H1 (cell line): ENCODE data around the gene GRIP1. TPM values are rescaled to one million over a fixed set of nuclear protein-coding genes. Genes with fewer than 3 reads are reported as not detected.

Experiments used
- CTCF ChIA-PET: fragments of 300-600 bp; sonication (Branson Sonifier 250); formaldehyde crosslinking; loops from one replicate; lab custom pipeline; 2021; ENCODE audit not compliant: partially characterized antibody; lab: Charles Lee
- POLR2A ChIA-PET: fragments of 300-600 bp; sonication (Branson Sonifier 250); formaldehyde crosslinking; loops from one replicate; lab custom pipeline; 2021; ENCODE audit warnings: inconsistent platforms; ENCODE audit not compliant: partially characterized antibody; lab: Charles Lee
- DNase-seq, 2 experiments: peaks; one replicate each; pipeline versions ENCODE4 v3.0.0 to v3.0.0-alpha.2; 2010 to 2022; ENCODE audit warnings: low spot score in 2 of 2, low read depth in 1 of 2, mixed read lengths in 1 of 2
- FAIRE-seq: peaks from 2 replicates; lab custom pipeline; 2011; peaks lifted over from hg19 to GRCh38; lab: Jason Lieb, UNC
- H2AFZ ChIP-seq: 2 replicates; pipeline ENCODE4 v1.8.1; 2012; ENCODE audit warnings: low read length, inconsistent platforms
- H2AK5ac ChIP-seq: 2 replicates; pipeline ENCODE4 v1.6.1; 2013; ENCODE audit warnings: low read depth, low read length
- H2BK120ac ChIP-seq: replicated peaks from 2 replicates; pipeline ENCODE3; 2013; ENCODE audit warnings: low read depth, low read length, inconsistent platforms
- H2BK12ac ChIP-seq: 2 replicates; pipeline ENCODE4 v1.6.1; 2013; ENCODE audit warnings: low read depth, low read length
- H2BK15ac ChIP-seq: 2 replicates; pipeline ENCODE4 v1.6.1; 2013; ENCODE audit warnings: low read length
- H2BK20ac ChIP-seq: 2 replicates; pipeline ENCODE4 v1.6.1; 2013; ENCODE audit warnings: low read length
- H2BK5ac ChIP-seq: 2 replicates; pipeline ENCODE4 v1.6.1; 2013; ENCODE audit warnings: low read depth, low read length
- H3K14ac ChIP-seq: 2 replicates; pipeline ENCODE4 v1.6.1; 2013; ENCODE audit warnings: inconsistent platforms; ENCODE audit not compliant: insufficient read length
- H3K18ac ChIP-seq: 2 replicates; pipeline ENCODE4 v1.6.1; 2013; ENCODE audit warnings: low read length; ENCODE audit errors: extremely low read depth
- H3K23ac ChIP-seq: 2 replicates; pipeline ENCODE4 v1.6.1; 2013; ENCODE audit warnings: inconsistent platforms; ENCODE audit not compliant: insufficient read length
- H3K23me2 ChIP-seq: 2 replicates; pipeline ENCODE4 v1.6.1; 2013; ENCODE audit warnings: low read depth, low read length
- H3K27ac ChIP-seq: 2 replicates; pipeline ENCODE4 v1.6.1; 2011; ENCODE audit warnings: low read depth, low read length, inconsistent platforms
- H3K27me3 ChIP-seq, 4 experiments: replicated peaks in 1 of 4; 1 replicate in 1 of 4; 2 replicates in 3 of 4; pipeline versions ENCODE4 v1.6.1 to v1.8.1; 2011 to 2013; ENCODE audit warnings: low read length in 3 of 4, mild to moderate bottlenecking in 3 of 4, inconsistent platforms in 2 of 4, mixed read lengths in 2 of 4, moderate library complexity in 1 of 4; ENCODE audit not compliant: control insufficient read depth in 3 of 4, insufficient read depth in 3 of 4; ENCODE audit errors: extremely low read depth in 1 of 4
- H3K36me3 ChIP-seq, 4 experiments: 2 replicates each; pipeline versions ENCODE4 v1.6.1 to v1.8.1; 2011 to 2013; ENCODE audit warnings: mild to moderate bottlenecking in 4 of 4, low read length in 3 of 4, moderate library complexity in 2 of 4, control low read depth in 1 of 4, inconsistent platforms in 1 of 4; ENCODE audit not compliant: insufficient read depth in 4 of 4, control insufficient read depth in 2 of 4
- H3K4ac ChIP-seq: replicated peaks from 2 replicates; pipeline ENCODE3; 2013; ENCODE audit warnings: low read length, low read depth, mixed read lengths, inconsistent platforms; ENCODE audit not compliant: insufficient read length
- H3K4me1 ChIP-seq, 4 experiments: replicated peaks in 1 of 4; 1 replicate in 1 of 4; 2 replicates in 3 of 4; pipeline versions ENCODE4 v1.6.1 to v1.8.1; 2011 to 2013; ENCODE audit warnings: low read length in 3 of 4, inconsistent platforms in 2 of 4, mixed read lengths in 1 of 4; ENCODE audit not compliant: insufficient read depth in 4 of 4, control insufficient read depth in 3 of 4
- H3K4me2 ChIP-seq, 2 experiments: 2 replicates each; pipeline versions ENCODE4 v1.6.1 to v1.8.1; 2011 to 2013; ENCODE audit warnings: low read depth in 2 of 2, low read length in 2 of 2, control low read depth in 1 of 2, inconsistent platforms in 1 of 2, mild to moderate bottlenecking in 1 of 2; ENCODE audit not compliant: insufficient read depth in 1 of 2
- H3K4me3 ChIP-seq, 4 experiments: fragments of 200-600, 300-600 bp in 1 of 4; sonication (generic), shearing (Covaris generic), sonication (Bioruptor Twin) in 1 of 4; 2 replicates each; pipeline versions ENCODE4 v1.5.1 to v1.8.1; 2011 to 2016; ENCODE audit warnings: low read length in 4 of 4, low read depth in 3 of 4, control low read depth in 2 of 4, inconsistent platforms in 2 of 4, mild to moderate bottlenecking in 2 of 4, mixed read lengths in 1 of 4, moderate library complexity in 1 of 4; ENCODE audit not compliant: insufficient read depth in 2 of 4; ENCODE audit errors: extremely low read depth in 1 of 4
- H3K56ac ChIP-seq: replicated peaks from 2 replicates; pipeline ENCODE3; 2013; ENCODE audit warnings: low read depth, mild to moderate bottlenecking, mixed read lengths, low read length, inconsistent platforms; ENCODE audit not compliant: insufficient read length
- H3K79me1 ChIP-seq: 2 replicates; pipeline ENCODE4 v1.6.1; 2013; ENCODE audit warnings: low read depth, low read length, control low read depth
- H3K79me2 ChIP-seq, 2 experiments: 2 replicates each; pipeline versions ENCODE4 v1.6.1 to v1.8.1; 2012 to 2013; ENCODE audit warnings: low read length in 2 of 2, mild to moderate bottlenecking in 2 of 2, inconsistent platforms in 1 of 2; ENCODE audit not compliant: insufficient read depth in 2 of 2, control insufficient read depth in 1 of 2
- H3K9ac ChIP-seq, 4 experiments: replicated peaks in 1 of 4; 1 replicate in 1 of 4; 2 replicates in 3 of 4; pipeline versions ENCODE4 v1.6.1 to v1.8.1; 2011 to 2013; ENCODE audit warnings: low read depth in 3 of 4, low read length in 3 of 4, control low read depth in 2 of 4, mild to moderate bottlenecking in 2 of 4, moderate library complexity in 2 of 4, inconsistent platforms in 1 of 4; ENCODE audit errors: extremely low read depth in 1 of 4
- H3K9me3 ChIP-seq, 2 experiments: 2 replicates each; pipeline versions ENCODE4 v1.6.1 to v1.8.1; 2012 to 2013; ENCODE audit warnings: mild to moderate bottlenecking in 2 of 2, moderate library complexity in 2 of 2, control low read depth in 1 of 2, inconsistent platforms in 1 of 2, low read depth in 1 of 2, low read length in 1 of 2, mixed read lengths in 1 of 2; ENCODE audit not compliant: insufficient read depth in 2 of 2
- H4K20me1 ChIP-seq, 2 experiments: replicated peaks in 1 of 2; 2 replicates each; pipeline versions ENCODE3 to v1.8.1; 2011 to 2013; ENCODE audit warnings: inconsistent platforms in 2 of 2, low read length in 2 of 2, mild to moderate bottlenecking in 1 of 2; ENCODE audit not compliant: insufficient read depth in 2 of 2, control insufficient read depth in 1 of 2
- H4K5ac ChIP-seq: 2 replicates; pipeline ENCODE4 v1.6.1; 2013; ENCODE audit warnings: low read length, low read depth, mixed read lengths, inconsistent platforms; ENCODE audit not compliant: insufficient read length
- H4K8ac ChIP-seq: 2 replicates; pipeline ENCODE4 v1.8.0; 2013; ENCODE audit warnings: mild to moderate bottlenecking, moderate library complexity, low read length, inconsistent platforms; ENCODE audit not compliant: insufficient read depth; ENCODE audit errors: extremely low read depth
- H4K91ac ChIP-seq: replicated peaks from 2 replicates; pipeline ENCODE3; 2013; ENCODE audit warnings: low read length, mixed read lengths, inconsistent platforms; ENCODE audit not compliant: insufficient read length
- ASH2L ChIP-seq: fragments of 200-600, 300-600 bp; sonication (generic); IDR thresholded peaks from one replicate; pipeline ENCODE4 v1.7.1; 2017; ENCODE audit warnings: low read length
- BRCA1 ChIP-seq: IDR thresholded peaks from 2 replicates; pipeline ENCODE4 v1.6.1; 2012; ENCODE audit warnings: low read depth, low read length, improper control_type of control experiment
- CTCF ChIP-seq, 3 experiments: IDR thresholded peaks; 1 replicate in 2 of 3; 2 replicates in 1 of 3; pipeline versions ENCODE4 v1.5.1 to v1.6.1; 2011; ENCODE audit warnings: low read length in 3 of 3, mild to moderate bottlenecking in 3 of 3, inconsistent platforms in 2 of 3, low read depth in 1 of 3, moderate library complexity in 1 of 3; ENCODE audit not compliant: insufficient read depth in 1 of 3; ENCODE audit errors: control extremely low read depth in 1 of 3
- EGR1 ChIP-seq: IDR thresholded peaks from 2 replicates; pipeline ENCODE4 v1.6.1; 2011; ENCODE audit warnings: low read depth, low read length, borderline replicate concordance
- EZH2 ChIP-seq: fragments of 200-600 bp; sonication (generic); IDR thresholded peaks from 2 replicates; pipeline ENCODE4 v1.7.1; 2012; ENCODE audit warnings: low read depth, mild to moderate bottlenecking, moderate library complexity, low read length, inconsistent platforms; ENCODE audit not compliant: severe bottlenecking
- KDM4A ChIP-seq: IDR thresholded peaks from one replicate; pipeline ENCODE4 v1.7.1; 2012; ENCODE audit warnings: low read depth, mild to moderate bottlenecking, moderate library complexity, low read length, inconsistent platforms; ENCODE audit not compliant: severe bottlenecking
- KDM5A ChIP-seq: fragments of 200-600 bp; IDR thresholded peaks from 2 replicates; pipeline ENCODE4 v1.7.1; 2012; ENCODE audit warnings: mild to moderate bottlenecking, low read length, inconsistent platforms, mixed read lengths
- TAF1 ChIP-seq: IDR thresholded peaks from 2 replicates; pipeline ENCODE4 v1.6.1; 2011; ENCODE audit warnings: mild to moderate bottlenecking, low read depth, low read length
- ZNF274 ChIP-seq: IDR thresholded peaks from 2 replicates; pipeline ENCODE4 v1.7.0; 2012; ENCODE audit warnings: low read length, borderline replicate concordance; ENCODE audit errors: extremely low read depth
- WGBS, 2 experiments: shearing (Covaris generic) in 1 of 2; methylation state at CpG; one replicate each; pipeline versions ENCODE4 v1.1.6 to v1.1.7; 2013 to 2015; ENCODE audit warnings: low lambda C conversion rate in 2 of 2, mixed read lengths in 2 of 2, inconsistent platforms in 1 of 2, low coverage in 1 of 2, missing lambda C conversion rate in 1 of 2; ENCODE audit not compliant: insufficient replicate concordance in 2 of 2, insufficient coverage in 1 of 2, insufficient read length in 1 of 2; ENCODE audit errors: extremely low coverage in 1 of 2, missing lambda C conversion rate in 1 of 2; 5-methylcytosine and 5-hydroxymethylcytosine counted together
- polyA plus RNA-seq, 7 experiments: library from polyadenylated mRNA; depleted of rRNA in 3 of 7; stranded (reverse) in 5 of 7; unstranded in 2 of 7; fragments of >200 nt in 5 of 7; fragments of 200-250 nt in 2 of 7; gene quantifications; 1 replicate in 5 of 7; 2 replicates in 1 of 7; 4 replicates in 1 of 7; pipeline versions ENCODE4 v1.2.1 to v1.2.3, GENCODE V29; 2011 to 2013; ENCODE audit warnings: missing spikeins in 2 of 7, mixed read lengths in 2 of 7
- total RNA-seq: library from RNA; stranded (reverse); fragmentation: NEBNext Ultra II Directional; extraction: Animal tissue kit (Norgen Biotek cat#: 25700); gene quantifications from 2 replicates; pipeline ENCODE4 v1.2.1, GENCODE V29; 2021

Gene GRIP1
- total and polyA plus RNA-seq, 2 of the 8 experiments (the other 6 are each of a cell fraction or from before 2014, with no cell fraction given): 4.5 to 27.3 TPM

GRCh38 chr12:66605293-66605692 lies 73.6 kb downstream of the GRIP1 start:
- H3K36me3 ChIP-seq: no peaks in the 10 kb centered on the region
- CTCF ChIA-PET: interaction anchor here (0.9 kb wide), 1 partner anchor 64 kb away, joined by 3 read pairs; no protein-coding TSS in a partner anchor
- no peak overlapping the region for H2AFZ ChIP-seq
- H3K56ac ChIP-seq: no peak overlapping the region
- H2BK12ac ChIP-seq: no peak overlapping the region
- no peak overlapping the region for H3K23ac ChIP-seq
- POLR2A ChIA-PET: no interaction called here
- no peak overlapping the region for H4K8ac ChIP-seq
- TF ChIP-seq ZNF274 (no peak), EZH2 (no peak), EGR1 (no peak), KDM4A (no peak), ASH2L (no peak), KDM5A (no peak), CTCF (IDR thresholded peaks at IDR 0.05; ENCODE audit: control extremely low read depth in 1 of 3, insufficient read depth in 1 of 3, low read depth in 1 of 3, low read length in 3 of 3) (no peak), BRCA1 (no peak), TAF1 (no peak)
- H3K9ac ChIP-seq: no peak overlapping the region
- H3K9me3 ChIP-seq: no peaks in the 10 kb centered on the region
- no peak overlapping the region for H3K4me3 ChIP-seq
- H4K20me1 ChIP-seq: no peaks in the 10 kb centered on the region
- H3K79me2 ChIP-seq: no peaks in the 10 kb centered on the region
- no peak overlapping the region for H2BK15ac ChIP-seq
- no peaks in the 10 kb centered on the region for H3K27me3 ChIP-seq
- H3K4ac ChIP-seq: no peak overlapping the region
- H2BK120ac ChIP-seq: no peak overlapping the region
- no peak overlapping the region for H2AK5ac ChIP-seq
- peaks cover 0 to 20% (median 6%) of the 10 kb centered on the region in 4 experiments; a peak in 3 of 7 replicates for H3K4me1 ChIP-seq
- no peak overlapping the region for H2BK5ac ChIP-seq
- H3K4me2 ChIP-seq: no peak overlapping the region
- no peak overlapping the region for H3K27ac ChIP-seq
- no peak overlapping the region for H3K18ac ChIP-seq
- 76% methylated on average over 5 of the region's 5 CpGs; no CpG with 5 or more reads in 1 of the 2 experiments for WGBS, 2 experiments
- H4K91ac ChIP-seq: no peak overlapping the region
- no peak overlapping the region for H4K5ac ChIP-seq
- DNase-seq (no peak), FAIRE-seq (no peak)
- H3K23me2 ChIP-seq: no peaks in the 10 kb centered on the region
- no peak overlapping the region for H3K14ac ChIP-seq
- H3K79me1 ChIP-seq: no peaks in the 10 kb centered on the region
- H2BK20ac ChIP-seq: no peak overlapping the region
